ENCODE data around the gene PAK4. TPM values are rescaled to one million over a fixed set of nuclear protein-coding genes. Genes with fewer than 3 reads are reported as not detected.
A peak's percentile ranks its signal among the peaks of the same experiment; 100 is the strongest.

The PAK4 gene
- polyA plus RNA-seq, 1 of the 3 experiments (the other 2 are of a cell fraction): 36.4 TPM

DNA sequence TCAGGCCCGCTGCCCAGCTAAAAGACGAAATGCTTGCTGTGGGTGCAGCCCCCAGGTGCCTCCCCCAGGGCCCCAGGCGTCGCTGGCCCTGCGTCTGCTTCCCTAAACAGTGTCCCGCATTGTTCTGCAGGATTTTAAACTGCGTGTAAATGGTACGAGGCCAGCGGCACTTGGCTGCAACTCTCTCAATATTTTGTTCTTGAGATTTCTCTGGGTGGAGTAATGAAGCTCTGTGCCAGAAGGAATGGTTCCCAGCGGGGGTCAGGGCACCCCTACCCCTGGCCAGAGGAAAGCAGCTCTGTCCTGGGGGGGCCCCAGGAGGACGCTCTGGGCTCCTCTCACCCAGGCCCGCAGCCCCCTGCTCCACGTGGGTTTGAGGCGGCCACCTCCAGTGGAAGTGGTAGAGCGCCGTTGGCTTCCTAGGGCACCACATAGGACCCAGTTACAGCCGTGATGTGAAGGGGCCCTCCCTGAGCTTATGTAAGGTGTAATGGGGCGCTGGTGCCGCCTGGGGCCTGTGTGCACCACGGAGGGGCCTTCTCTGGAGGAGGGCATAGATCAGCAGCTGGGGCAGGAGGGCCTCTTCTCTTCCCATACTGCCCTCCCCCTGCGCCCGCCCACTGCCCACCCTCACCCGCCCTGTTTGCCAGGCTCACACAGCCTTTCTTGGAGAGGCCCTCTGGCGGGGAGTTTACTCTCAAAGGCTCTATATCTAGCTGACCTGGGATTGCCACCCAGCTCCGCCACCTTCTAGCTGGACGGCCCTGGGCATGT is 19.8 kb downstream of the PAK4 start:
- Histone ChIP-seq H3K36me3 (replicated peaks in 1 of 2; ENCODE audit: control insufficient read depth in 1 of 2, insufficient read depth in 2 of 2, low read length in 1 of 2) (peaks cover 0 to 8% of the 10 kb centered on the region in 2 experiments), H3K4me3 (ENCODE audit: low read depth in 2 of 2, low read length in 1 of 2) (no peak overlapping the region), H3K79me2 (ENCODE audit: insufficient read depth) (peaks cover 92% of the 10 kb centered on the region), H3K27ac (ENCODE audit: low read depth in 2 of 2, low read length in 1 of 2) (peak overlapping the region in 1 of 2 experiments; percentile 82; a peak in 2 of 4 replicates), H3K9me2 (no peaks in the 10 kb centered on the region), H2AFZ (ENCODE audit: low read depth) (no peak overlapping the region), H3K9ac (no peak overlapping the region), H3K27me3 (ENCODE audit: insufficient read depth) (no peaks in the 10 kb centered on the region), H3K9me3 (no peaks in the 10 kb centered on the region), H4K20me1 (ENCODE audit: insufficient read depth) (peaks cover 62% of the 10 kb centered on the region), H3K4me1 (ENCODE audit: control insufficient read depth in 1 of 2, insufficient read depth in 2 of 2, low read depth in 1 of 2, low read length in 1 of 2) (peaks cover 0 to 34% of the 10 kb centered on the region in 2 experiments; a peak in 2 of 4 replicates), H3K4me2 (no peak overlapping the region), H3F3A (replicated peaks; ENCODE audit: insufficient read depth) (no peaks in the 10 kb centered on the region)
- no peak for DNase-seq
- 88% methylated on average over 23 of the region's 26 CpGs for WGBS (ENCODE audit: low lambda C conversion rate)
- ChIA-PET CTCF (interaction anchor here (0.7 to 3.4 kb wide), 10 partner anchors 9 to 300 kb away, joined by 3 to 16 read pairs (median 4); partner anchors contain the start of gene SUPT5H), POLR2A (no interaction called here)
- TF ChIP-seq, protein P1, sequence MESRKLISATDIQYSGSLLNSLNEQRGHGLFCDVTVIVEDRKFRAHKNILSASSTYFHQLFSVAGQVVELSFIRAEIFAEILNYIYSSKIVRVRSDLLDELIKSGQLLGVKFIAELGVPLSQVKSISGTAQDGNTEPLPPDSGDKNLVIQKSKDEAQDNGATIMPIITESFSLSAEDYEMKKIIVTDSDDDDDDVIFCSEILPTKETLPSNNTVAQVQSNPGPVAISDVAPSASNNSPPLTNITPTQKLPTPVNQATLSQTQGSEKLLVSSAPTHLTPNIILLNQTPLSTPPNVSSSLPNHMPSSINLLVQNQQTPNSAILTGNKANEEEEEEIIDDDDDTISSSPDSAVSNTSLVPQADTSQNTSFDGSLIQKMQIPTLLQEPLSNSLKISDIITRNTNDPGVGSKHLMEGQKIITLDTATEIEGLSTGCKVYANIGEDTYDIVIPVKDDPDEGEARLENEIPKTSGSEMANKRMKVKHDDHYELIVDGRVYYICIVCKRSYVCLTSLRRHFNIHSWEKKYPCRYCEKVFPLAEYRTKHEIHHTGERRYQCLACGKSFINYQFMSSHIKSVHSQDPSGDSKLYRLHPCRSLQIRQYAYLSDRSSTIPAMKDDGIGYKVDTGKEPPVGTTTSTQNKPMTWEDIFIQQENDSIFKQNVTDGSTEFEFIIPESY (IDR thresholded peaks at IDR 0.05; ENCODE audit: borderline replicate concordance, low read depth): no peak
- TF ChIP-seq FOXJ3 (CRISPR knock-in tag; IDR thresholded peaks at IDR 0.05) (no peak), SMC3 (IDR thresholded peaks at IDR 0.05; ENCODE audit: low read depth, low read length) (no peak), MEF2A (IDR thresholded peaks at IDR 0.05; ENCODE audit: borderline replicate concordance, low read depth) (no peak), TEAD4 (IDR thresholded peaks at IDR 0.05; ENCODE audit: borderline replicate concordance, insufficient read depth) (no peak), CHD2 (IDR thresholded peaks at IDR 0.05; ENCODE audit: low read length, partially characterized antibody) (no peak)
- TF ChIP-seq, protein P2, sequence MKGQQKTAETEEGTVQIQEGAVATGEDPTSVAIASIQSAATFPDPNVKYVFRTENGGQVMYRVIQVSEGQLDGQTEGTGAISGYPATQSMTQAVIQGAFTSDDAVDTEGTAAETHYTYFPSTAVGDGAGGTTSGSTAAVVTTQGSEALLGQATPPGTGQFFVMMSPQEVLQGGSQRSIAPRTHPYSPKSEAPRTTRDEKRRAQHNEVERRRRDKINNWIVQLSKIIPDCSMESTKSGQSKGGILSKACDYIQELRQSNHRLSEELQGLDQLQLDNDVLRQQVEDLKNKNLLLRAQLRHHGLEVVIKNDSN (IDR thresholded peaks at IDR 0.05; ENCODE audit: borderline replicate concordance, low read depth): no peak
- TF ChIP-seq, protein P3, sequence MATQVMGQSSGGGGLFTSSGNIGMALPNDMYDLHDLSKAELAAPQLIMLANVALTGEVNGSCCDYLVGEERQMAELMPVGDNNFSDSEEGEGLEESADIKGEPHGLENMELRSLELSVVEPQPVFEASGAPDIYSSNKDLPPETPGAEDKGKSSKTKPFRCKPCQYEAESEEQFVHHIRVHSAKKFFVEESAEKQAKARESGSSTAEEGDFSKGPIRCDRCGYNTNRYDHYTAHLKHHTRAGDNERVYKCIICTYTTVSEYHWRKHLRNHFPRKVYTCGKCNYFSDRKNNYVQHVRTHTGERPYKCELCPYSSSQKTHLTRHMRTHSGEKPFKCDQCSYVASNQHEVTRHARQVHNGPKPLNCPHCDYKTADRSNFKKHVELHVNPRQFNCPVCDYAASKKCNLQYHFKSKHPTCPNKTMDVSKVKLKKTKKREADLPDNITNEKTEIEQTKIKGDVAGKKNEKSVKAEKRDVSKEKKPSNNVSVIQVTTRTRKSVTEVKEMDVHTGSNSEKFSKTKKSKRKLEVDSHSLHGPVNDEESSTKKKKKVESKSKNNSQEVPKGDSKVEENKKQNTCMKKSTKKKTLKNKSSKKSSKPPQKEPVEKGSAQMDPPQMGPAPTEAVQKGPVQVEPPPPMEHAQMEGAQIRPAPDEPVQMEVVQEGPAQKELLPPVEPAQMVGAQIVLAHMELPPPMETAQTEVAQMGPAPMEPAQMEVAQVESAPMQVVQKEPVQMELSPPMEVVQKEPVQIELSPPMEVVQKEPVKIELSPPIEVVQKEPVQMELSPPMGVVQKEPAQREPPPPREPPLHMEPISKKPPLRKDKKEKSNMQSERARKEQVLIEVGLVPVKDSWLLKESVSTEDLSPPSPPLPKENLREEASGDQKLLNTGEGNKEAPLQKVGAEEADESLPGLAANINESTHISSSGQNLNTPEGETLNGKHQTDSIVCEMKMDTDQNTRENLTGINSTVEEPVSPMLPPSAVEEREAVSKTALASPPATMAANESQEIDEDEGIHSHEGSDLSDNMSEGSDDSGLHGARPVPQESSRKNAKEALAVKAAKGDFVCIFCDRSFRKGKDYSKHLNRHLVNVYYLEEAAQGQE (IDR thresholded peaks at IDR 0.05; ENCODE audit: low read depth, low read length): no peak
